Uterus (tissue), 4 donors: Measurements from ENCODE around the gene CHRDL2. TPM values are rescaled to one million over a fixed set of nuclear protein-coding genes. Genes with fewer than 3 reads are reported as not detected.
A peak's percentile ranks its signal among the peaks of the same experiment; 100 is the strongest.

Experiments
- DNase-seq, 2 donors: peaks; one replicate each; pipeline ENCODE4 v3.0.0-alpha.2; 2019 to 2020
- H3K27ac ChIP-seq, 2 donors: fragments of 200-600 bp; sonication (generic); 1 replicate in 1 of 2; 2 replicates in 1 of 2; pipeline ENCODE4 v1.5.1; 2016 to 2018
- H3K27me3 ChIP-seq, 2 donors: fragments of 200-600 bp; sonication (generic); one replicate each; pipeline ENCODE4 v1.5.1; 2018 to 2019; ENCODE audit warnings: control low read depth in 1 of 2
- H3K36me3 ChIP-seq, 2 donors: fragments of 200-600 bp; sonication (generic); one replicate each; pipeline ENCODE4 v1.5.1; 2019; ENCODE audit warnings: control low read depth in 1 of 2
- H3K4me1 ChIP-seq, 2 donors: fragments of 200-600 bp; sonication (generic); one replicate each; pipeline ENCODE4 v1.5.1; 2018 to 2019; ENCODE audit warnings: control low read depth in 1 of 2
- H3K4me3 ChIP-seq, 2 donors: fragments of 200-600 bp; sonication (generic); 1 replicate in 1 of 2; 2 replicates in 1 of 2; pipeline ENCODE4 v1.5.1; 2018 to 2019; ENCODE audit warnings: mild to moderate bottlenecking in 1 of 2
- H3K9me3 ChIP-seq, 2 donors: fragments of 200-600 bp; sonication (generic); one replicate each; pipeline ENCODE4 v1.5.1; 2019; ENCODE audit warnings: control low read depth in 1 of 2
- CTCF ChIP-seq, 4 experiments: fragments of 200-600 bp in 2 of 4; fragments of 450-650 bp in 2 of 4; sonication (generic) in 2 of 4; IDR thresholded peaks; one replicate each; pipeline ENCODE4 v1.5.1; 2016 to 2019; ENCODE audit warnings: antibody characterized with exemption in 4 of 4, mild to moderate bottlenecking in 2 of 4, moderate library complexity in 1 of 4
- POLR2A ChIP-seq, 2 donors: fragments of 450-650 bp; IDR thresholded peaks; one replicate each; pipeline ENCODE4 v1.6.1; 2016; ENCODE audit warnings: antibody characterized with exemption in 2 of 2, mild to moderate bottlenecking in 1 of 2, moderate library complexity in 1 of 2
- intact Hi-C: fragments of 100-400 bp; cut with DNase I; formaldehyde crosslinking; loops from one replicate; pipeline ENCODE4 v1.15.1; 2023; ENCODE audit warnings: low total_unique reads
- total RNA-seq, 4 donors: library from RNA; depleted of rRNA in 3 of 4; stranded (reverse); fragments of >200 nt in 3 of 4; gene quantifications; one replicate each; pipeline versions ENCODE4 v1.1.0 to v1.2.4, GENCODE V29; 2014 to 2023
- donor health status: DM: yes; HTN: yes; CAD: no.

Gene CHRDL2
- total RNA-seq, 4 donors from 2014 or later, result 0.41 to 115 (median 2.9) TPM

- peak within 1 kb of the TSS; percentile 88 to 93 for H3K4me3 ChIP-seq
- H3K4me1 ChIP-seq, result peaks cover 0 to 8% of the 10 kb centered on the region in 2 donors
- peak; percentile 92 to 96 for DNase-seq
Observed at GRCh38 chr11:74748211-74749126, 17.2 kb upstream of the CHRDL2 start, which contains the start of gene RNF169. TSS of gene RNF169 (plus strand) at chr11:74748849. CDS start at chr11:74748881, 32 bp downstream.

GRCh38 chr11:74746868-74747267 is 15.6 kb upstream of the CHRDL2 start:
- H3K4me3 ChIP-seq, result no peak overlapping the region
- intact Hi-C loops, result no loop called here
- peaks cover 0 to 8% of the 10 kb centered on the region in 2 donors for H3K4me1 ChIP-seq
- no peaks in the 10 kb centered on the region for H3K9me3 ChIP-seq
- TF ChIP-seq POLR2A (IDR thresholded peaks at IDR 0.05) (no peak), CTCF (IDR thresholded peaks at IDR 0.05) (no peak)
- no peak for DNase-seq
- no peaks in the 10 kb centered on the region for H3K27me3 ChIP-seq
- H3K36me3 ChIP-seq, result no peaks in the 10 kb centered on the region
- no peak overlapping the region for H3K27ac ChIP-seq

More at GRCh38 chr11:74748211-74749126, 17.2 kb upstream of the CHRDL2 start, which contains the start of gene RNF169:
- Histone ChIP-seq H3K9me3 (no peaks in the 10 kb centered on the region), H3K27me3 (no peaks in the 10 kb centered on the region), H3K36me3 (no peaks in the 10 kb centered on the region), H3K27ac (peak within 1 kb of the TSS; percentile 96 to 97)
- intact Hi-C loops, result no loop called here
- TF ChIP-seq POLR2A (IDR thresholded peaks at IDR 0.05) (peak; percentile 80 to 81), CTCF (IDR thresholded peaks at IDR 0.05) (peak in 1 of 4 experiments; percentile 11)

GRCh38 chr11:74744277-74744676 is 13.1 kb upstream of the CHRDL2 start:
- H3K36me3 ChIP-seq, result no peaks in the 10 kb centered on the region
- H3K27ac ChIP-seq, result no peak overlapping the region
- intact Hi-C loops, result no loop called here
- no peaks in the 10 kb centered on the region for H3K27me3 ChIP-seq
- H3K9me3 ChIP-seq, result no peaks in the 10 kb centered on the region
- no peak overlapping the region for H3K4me3 ChIP-seq
- no peak for DNase-seq
- H3K4me1 ChIP-seq, result peaks cover 0 to 8% of the 10 kb centered on the region in 2 donors
- no peak for TF ChIP-seq CTCF (IDR thresholded peaks at IDR 0.05)
- TF ChIP-seq POLR2A (IDR thresholded peaks at IDR 0.05), result no peak

- H3K27ac ChIP-seq, result no peak overlapping the region
- no peak for TF ChIP-seq CTCF (IDR thresholded peaks at IDR 0.05)
- no peak for TF ChIP-seq POLR2A (IDR thresholded peaks at IDR 0.05)
- DNase-seq, result no peak
Observed at GRCh38 chr11:74743640-74744039, 12.4 kb upstream of the CHRDL2 start.

GRCh38 chr11:74742070-74742469 is 10.8 kb upstream of the CHRDL2 start:
- intact Hi-C loops, result no loop called here
- Histone ChIP-seq H3K27me3 (no peaks in the 10 kb centered on the region), H3K36me3 (no peaks in the 10 kb centered on the region), H3K9me3 (no peaks in the 10 kb centered on the region), H3K27ac (no peak overlapping the region), H3K4me1 (no peaks in the 10 kb centered on the region), H3K4me3 (no peak overlapping the region)
- no peak for TF ChIP-seq CTCF (IDR thresholded peaks at IDR 0.05)
- no peak for TF ChIP-seq POLR2A (IDR thresholded peaks at IDR 0.05)
- DNase-seq, result no peak

More at GRCh38 chr11:74743640-74744039, 12.4 kb upstream of the CHRDL2 start:
- intact Hi-C loops, result no loop called here
- Histone ChIP-seq H3K9me3 (no peaks in the 10 kb centered on the region), H3K4me3 (no peak overlapping the region), H3K36me3 (no peaks in the 10 kb centered on the region), H3K4me1 (peaks cover 0 to 8% of the 10 kb centered on the region in 2 donors), H3K27me3 (no peaks in the 10 kb centered on the region)
